ENCODE measurements around the gene SH3PXD2B.
"Not testable (repeated sequence)": the region's sequence is repeated elsewhere in the genome, so short reads cannot be mapped to it uniquely, and the experiment has no call there.

SH3PXD2B gene

DNA sequence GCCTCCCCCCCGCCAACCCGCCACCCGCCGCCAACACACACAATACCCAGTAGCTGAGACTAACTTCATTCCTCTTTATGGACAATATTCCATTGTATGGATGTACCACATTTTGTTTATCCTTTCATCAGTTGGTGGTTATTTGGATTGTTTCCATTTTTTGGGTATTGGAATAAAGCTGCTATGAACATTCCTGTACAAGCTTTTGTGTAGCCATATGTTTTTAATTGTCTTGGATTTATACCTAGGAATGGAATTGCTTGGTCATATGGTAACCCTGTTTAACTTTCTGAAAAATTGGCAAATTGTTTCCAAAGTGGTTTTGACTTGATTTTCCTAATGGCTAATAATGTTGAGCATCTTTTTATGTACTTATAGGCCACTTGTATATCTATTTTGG lies 165.9 kb downstream of the SH3PXD2B start:
- DNase-seq: no peak

DNA sequence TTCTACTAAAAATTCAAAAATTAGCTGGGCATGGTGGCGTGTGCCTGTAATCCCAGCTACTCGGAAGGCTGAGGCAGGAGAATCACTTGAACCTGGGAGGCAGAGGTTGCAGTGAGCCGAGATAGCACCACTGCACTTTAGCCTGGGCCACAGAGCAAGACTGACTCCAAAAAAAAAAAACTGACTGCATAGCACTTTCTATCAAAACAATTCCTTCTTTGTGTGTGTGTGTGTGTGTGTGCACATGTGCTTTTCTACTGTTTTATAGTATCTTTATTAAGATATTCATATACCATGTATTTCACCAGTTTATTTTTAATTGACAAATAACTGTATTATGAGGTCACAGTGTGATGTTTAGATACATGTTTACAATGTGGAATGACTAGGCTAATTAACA lies 167.2 kb downstream of the SH3PXD2B start:
- DNase-seq: not testable (repeated sequence)

DNA sequence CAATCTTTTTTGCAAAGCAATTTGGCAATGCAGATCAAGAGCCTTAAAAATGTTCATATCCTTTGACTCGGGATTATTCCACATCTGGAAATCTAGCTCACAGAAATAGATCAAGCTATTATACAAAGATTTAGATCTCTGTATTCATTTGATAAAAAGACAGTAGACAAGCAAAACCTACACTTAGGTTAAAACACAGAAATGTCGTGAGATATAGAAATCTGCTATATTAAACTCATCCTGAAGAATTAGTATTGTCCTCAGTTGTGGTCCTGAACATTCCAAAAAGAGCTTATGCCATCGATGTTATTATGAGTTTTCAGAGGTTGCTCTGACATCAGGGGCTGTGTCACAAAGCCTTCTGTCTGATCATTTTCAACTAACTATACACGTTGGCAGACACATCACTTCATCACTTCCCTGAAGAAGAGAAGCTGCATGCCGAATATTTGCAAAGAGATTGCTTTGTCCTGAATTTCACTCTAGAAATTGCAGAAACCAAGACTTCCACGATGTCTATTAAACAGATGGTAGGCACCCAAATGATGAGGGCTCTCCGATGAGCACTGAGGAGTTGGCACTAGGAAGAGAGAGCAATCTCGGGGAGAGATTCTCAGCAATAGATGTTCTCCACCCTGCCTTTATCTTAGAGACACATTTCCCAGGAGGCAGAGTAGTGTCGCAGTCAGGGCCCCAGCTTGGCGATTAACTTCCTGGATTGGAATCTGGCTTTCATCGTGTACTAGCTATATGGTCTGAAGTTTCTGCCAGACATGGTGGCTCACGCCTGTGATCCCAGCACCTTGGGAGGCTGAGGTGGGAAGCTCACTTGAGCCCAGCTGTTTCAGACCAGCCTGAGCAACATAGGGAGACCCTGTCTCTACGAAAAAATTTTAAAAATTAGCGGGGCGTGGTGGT lies 168.8 kb downstream of the SH3PXD2B start:
- DNase-seq: no peak

DNA sequence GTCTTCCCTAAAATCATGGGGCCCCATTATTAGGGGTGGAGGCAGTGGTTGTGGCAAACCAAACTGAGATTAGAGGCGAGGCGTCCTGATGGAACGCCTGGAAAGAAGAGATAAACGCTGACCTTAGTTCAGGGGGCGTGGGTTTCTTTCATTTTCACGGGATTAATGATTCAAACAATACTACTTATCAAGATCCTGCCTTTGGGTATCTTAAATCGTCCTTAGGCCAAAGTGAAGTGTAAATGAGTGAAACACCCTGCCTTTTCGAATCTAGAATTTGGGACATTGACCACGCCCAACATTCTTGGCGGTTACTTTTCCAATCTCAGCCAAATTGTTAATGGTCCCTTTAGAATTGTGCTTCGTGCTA lies 169.7 kb downstream of the SH3PXD2B start:
- no peak for DNase-seq

DNA sequence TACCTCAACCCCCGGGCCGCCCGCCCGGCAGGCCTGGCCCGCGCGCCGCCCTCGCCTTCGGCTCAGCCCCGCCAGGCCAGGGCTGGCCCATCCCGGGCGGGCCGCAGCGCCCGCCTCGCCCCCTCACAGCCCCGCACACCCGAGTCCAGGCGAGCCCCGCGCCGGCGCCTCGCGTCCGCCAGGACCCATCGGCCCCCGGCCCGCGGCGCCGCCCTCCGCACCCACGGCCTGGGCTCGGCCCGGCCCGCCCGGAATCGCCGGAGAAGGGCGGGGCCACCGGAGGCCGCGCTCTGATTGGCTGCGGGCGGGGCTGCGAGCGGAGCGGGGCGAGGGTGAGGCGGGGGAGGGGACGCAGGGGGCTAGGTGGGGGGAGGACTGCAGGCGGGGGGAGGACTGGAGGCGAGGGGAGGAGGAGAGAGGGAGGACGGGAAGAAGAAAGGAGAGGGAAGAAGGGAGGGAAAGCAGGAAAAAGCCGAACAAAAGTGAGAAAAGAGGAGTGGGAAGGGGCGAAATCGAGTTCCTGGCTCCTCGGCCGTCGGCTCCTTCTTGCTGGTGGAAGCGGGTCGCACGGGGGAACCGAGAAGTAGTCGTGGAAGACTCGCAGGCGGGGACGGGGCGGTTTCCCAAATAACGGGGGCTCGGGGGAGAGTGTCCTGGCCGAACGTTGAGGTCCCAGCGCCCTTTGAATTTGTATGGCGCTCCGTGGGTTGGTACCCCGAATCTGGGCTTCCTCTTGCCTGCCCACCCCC lies 170.3 kb downstream of the SH3PXD2B start:
- DNase-seq: peak; percentile 71

GRCh38 chr5:172283020-172283861 lies 171.1 kb downstream of the SH3PXD2B start, which contains the start of gene UBTD2:
Gene UBTD2 (minus strand): TSS chr5:172283764. CDS start chr5:172283665, 99 bp downstream.
- peak; percentile 70 for DNase-seq

DNA sequence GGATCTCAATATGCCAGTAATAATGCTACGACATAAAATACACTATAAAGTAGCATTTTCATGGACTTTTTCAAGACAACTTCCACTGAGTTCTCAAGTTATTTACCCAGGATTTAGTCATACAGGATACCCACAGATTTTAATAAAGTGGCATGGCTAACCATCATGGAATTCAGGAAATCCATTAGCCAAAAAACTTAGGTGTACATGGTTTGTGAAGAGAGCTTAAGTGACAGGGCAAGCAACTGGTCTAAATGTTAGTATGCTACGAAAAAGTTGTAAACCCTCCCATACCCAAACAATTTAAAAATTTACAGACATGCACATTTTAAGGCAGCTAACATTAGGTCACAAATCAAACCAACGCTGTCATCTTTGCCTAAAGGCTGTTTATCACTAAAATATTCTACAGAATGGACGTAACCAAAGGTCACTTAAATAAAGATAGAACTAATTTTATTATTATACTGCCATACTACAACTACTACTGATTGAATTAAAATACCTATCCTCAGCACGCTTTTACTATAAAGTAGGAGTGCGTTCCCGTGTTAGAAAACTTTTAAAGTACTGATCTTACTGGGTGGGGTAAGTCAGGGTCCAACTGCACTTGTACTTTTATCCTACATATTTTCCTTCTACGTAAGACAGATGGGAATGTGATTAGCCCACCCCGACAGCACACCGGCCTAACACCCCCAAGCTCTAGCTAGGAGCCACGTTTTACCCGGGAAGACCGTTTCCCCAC lies 171.9 kb downstream of the SH3PXD2B start:
- DNase-seq: no peak

- DNase-seq: no peak
Observed at GRCh38 chr5:172281346-172281745, 173.0 kb downstream of the SH3PXD2B start.

GRCh38 chr5:172280929-172281328 lies 173.4 kb downstream of the SH3PXD2B start:
- DNase-seq: no peak

GRCh38 chr5:172280317-172280716 lies 174.0 kb downstream of the SH3PXD2B start:
- DNase-seq: no peak

- DNase-seq: no peak
Observed at GRCh38 chr5:172278356-172278755, 176.0 kb downstream of the SH3PXD2B start.

- DNase-seq: no peak
Observed at GRCh38 chr5:172276214-172276613, 178.1 kb downstream of the SH3PXD2B start.

Data from activated gamma-delta T cell treated with Interleukin-2 at 50 U/mL for 16 hours (primary cell).